ENCODE results near the gene GOLGB1. TPM values are rescaled to one million over a fixed set of nuclear protein-coding genes. Genes with fewer than 3 reads are reported as not detected.
A peak's percentile ranks its signal among the peaks of the same experiment; 100 is the strongest.
"Not testable (repeated sequence)": the region's sequence is repeated elsewhere in the genome, so short reads cannot be mapped to it uniquely, and the experiment has no call there.

Gene GOLGB1
- polyA plus RNA-seq, 3 donors: 1.2 to 7.1 (median 1.7) TPM

GRCh38 chr3:121747976-121748375, 1.6 kb downstream of the GOLGB1 start:
- H3K4me3 ChIP-seq (replicated peaks in 1 of 3; ENCODE audit: low read depth in 2 of 3, low read length in 3 of 3): peak overlapping the region in 1 of 3 experiments; percentile 97
- peaks cover 12% of the 10 kb centered on the region for H4K20me1 ChIP-seq (ENCODE audit: insufficient read depth, low read length)
- WGBS (ENCODE audit: insufficient coverage): no CpG with 5 or more reads among the region's 3 CpGs
- H3K27ac ChIP-seq (ENCODE audit: low read depth in 1 of 2, low read length in 2 of 2): no peak overlapping the region
- H3K4me2 ChIP-seq (replicated peaks; ENCODE audit: extremely low read depth, low read length, poor library complexity, severe bottlenecking): peak overlapping the region; percentile 96
- DNase-seq: peak in 1 of 3 donors; percentile 20
- peaks cover 7% of the 10 kb centered on the region for H3K4me1 Mint-ChIP-seq
- peak overlapping the region in 1 of 7 donors; percentile 27 for H3K27ac Mint-ChIP-seq
- H3K36me3 ChIP-seq (replicated peaks in 1 of 2; ENCODE audit: control insufficient read depth in 1 of 2, insufficient read depth in 2 of 2, low read length in 2 of 2): no peaks in the 10 kb centered on the region
- intact Hi-C loops (cut with micrococcal nuclease): loop anchor here (10.0 kb wide), 3 partner anchors 83 to 507 kb away; partner anchors contain the start of genes HCLS1 (in 2 of the 2), EAF2 (in 1 of the 2) and IQCB1 (in 1 of the 2)
- peaks cover 4% of the 10 kb centered on the region in 2 donors for H3K36me3 Mint-ChIP-seq
- peaks cover 0 to 4% (median 3%) of the 10 kb centered on the region in 7 donors for H3K9me3 Mint-ChIP-seq
- H3K4me1 ChIP-seq (ENCODE audit: control insufficient read depth in 1 of 2, insufficient read depth in 2 of 2, low read length in 2 of 2): peaks cover 18 to 19% of the 10 kb centered on the region in 2 donors
- H3K9me3 ChIP-seq (replicated peaks in 1 of 2; ENCODE audit: control insufficient read depth in 1 of 2, insufficient read depth in 1 of 2, low read length in 2 of 2): no peaks in the 10 kb centered on the region
- peaks cover 5 to 7% (median 6%) of the 10 kb centered on the region in 3 donors for H3K27me3 Mint-ChIP-seq (ENCODE audit: low read depth in 3 of 3)
- H3K9ac ChIP-seq (ENCODE audit: insufficient read depth, low read length, poor library complexity, severe bottlenecking): no peak overlapping the region
- peaks cover 0 to 3% of the 10 kb centered on the region in 2 donors for H3K27me3 ChIP-seq (ENCODE audit: control insufficient read depth in 2 of 2, insufficient read depth in 2 of 2, low read length in 2 of 2)
- H3K4me3 Mint-ChIP-seq: no peak overlapping the region
- H2AFZ ChIP-seq (ENCODE audit: insufficient read depth, low read depth, low read length, poor library complexity, severe bottlenecking): no peak overlapping the region
- H3K79me2 ChIP-seq (ENCODE audit: insufficient read depth, low read length): peaks cover 56% of the 10 kb centered on the region
- TF ChIP-seq CTCF (IDR thresholded peaks at IDR 0.05): no peak

- no CpG with 5 or more reads among the region's 2 CpGs for WGBS (ENCODE audit: insufficient coverage)
- not testable (repeated sequence) for H3K4me2 ChIP-seq (replicated peaks; ENCODE audit: extremely low read depth, low read length, poor library complexity, severe bottlenecking); H3K9me3 Mint-ChIP-seq; H3K9ac ChIP-seq (ENCODE audit: insufficient read depth, low read length, poor library complexity, severe bottlenecking); H3K27ac Mint-ChIP-seq; H3K27me3 ChIP-seq (ENCODE audit: control insufficient read depth in 2 of 2, insufficient read depth in 2 of 2, low read length in 2 of 2); H3K27ac ChIP-seq (ENCODE audit: low read depth in 1 of 2, low read length in 2 of 2); H3K27me3 Mint-ChIP-seq (ENCODE audit: low read depth in 3 of 3); DNase-seq; H3K4me1 Mint-ChIP-seq; H2AFZ ChIP-seq (ENCODE audit: insufficient read depth, low read depth, low read length, poor library complexity, severe bottlenecking); H3K4me3 ChIP-seq (replicated peaks in 1 of 3; ENCODE audit: low read depth in 2 of 3, low read length in 3 of 3); H3K4me1 ChIP-seq (ENCODE audit: control insufficient read depth in 1 of 2, insufficient read depth in 2 of 2, low read length in 2 of 2); H3K9me3 ChIP-seq (replicated peaks in 1 of 2; ENCODE audit: control insufficient read depth in 1 of 2, insufficient read depth in 1 of 2, low read length in 2 of 2); H3K36me3 ChIP-seq (replicated peaks in 1 of 2; ENCODE audit: control insufficient read depth in 1 of 2, insufficient read depth in 2 of 2, low read length in 2 of 2); H3K4me3 Mint-ChIP-seq
- Histone ChIP-seq H3K79me2 (ENCODE audit: insufficient read depth, low read length) (peaks cover 85% of the 10 kb centered on the region), H4K20me1 (ENCODE audit: insufficient read depth, low read length) (peaks cover 39% of the 10 kb centered on the region)
- intact Hi-C loops (cut with micrococcal nuclease): loop anchor here (10.0 kb wide), 3 partner anchors 78 to 512 kb away; partner anchors contain the start of genes HCLS1 (in 2 of the 2), EAF2 (in 1 of the 2) and IQCB1 (in 1 of the 2)
- peaks cover 18 to 28% of the 10 kb centered on the region in 2 donors for H3K36me3 Mint-ChIP-seq
These were observed 6.4 kb downstream of the GOLGB1 start for GRCh38 chr3:121743106-121743505.
